GM18519 (cell line): ENCODE results near the gene MMS19.
"Not testable (repeated sequence)": the region's sequence is repeated elsewhere in the genome, so short reads cannot be mapped to it uniquely, and the experiment has no call there.

ENCODE experiments used
- ATAC-seq: cut with Tn5 transposase; IDR thresholded peaks from one replicate; pipeline ENCODE4 v1.9.1; 2021; ENCODE audit warnings: mild to moderate bottlenecking, moderate library complexity; ENCODE audit not compliant: unreplicated experiment, low FRiP score

The MMS19 gene

DNA sequence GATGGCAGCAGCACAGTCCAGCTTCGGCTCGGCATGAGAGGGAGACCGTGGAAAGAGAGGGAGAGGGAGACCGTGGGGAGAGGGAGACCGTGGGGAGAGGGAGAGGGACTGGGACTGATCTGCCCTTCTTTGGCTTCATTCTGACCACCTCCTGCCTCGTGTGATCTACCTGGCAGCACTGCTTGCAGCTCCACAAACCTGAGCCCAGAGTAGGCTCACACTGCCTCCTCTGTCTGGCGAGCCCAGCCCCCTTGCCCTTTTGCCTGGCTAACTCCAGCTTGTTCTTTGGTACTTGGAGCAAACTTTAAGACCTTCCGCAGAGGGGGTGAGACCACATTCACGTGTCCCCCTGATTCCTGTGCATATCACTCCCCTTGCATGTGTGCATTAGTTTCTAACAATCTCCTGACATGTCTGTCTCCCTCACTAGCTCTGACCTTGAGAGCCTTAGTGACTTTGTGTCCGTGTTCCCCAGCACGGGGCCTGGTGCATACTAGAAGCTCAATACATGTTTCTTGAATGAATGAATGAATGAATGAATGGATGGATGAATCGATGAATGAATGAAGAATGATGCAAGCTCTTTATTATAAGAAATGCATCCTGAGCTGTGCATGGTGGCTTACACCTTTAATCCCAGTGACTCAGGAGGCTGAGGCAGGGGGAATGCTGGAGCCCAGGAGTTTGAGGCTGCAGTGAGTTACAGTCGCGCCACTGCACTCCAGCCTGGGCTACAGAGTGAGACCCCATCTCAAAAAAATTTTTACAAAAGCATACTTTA, 31.7 kb upstream of the MMS19 start:
- ATAC-seq: no peak

DNA sequence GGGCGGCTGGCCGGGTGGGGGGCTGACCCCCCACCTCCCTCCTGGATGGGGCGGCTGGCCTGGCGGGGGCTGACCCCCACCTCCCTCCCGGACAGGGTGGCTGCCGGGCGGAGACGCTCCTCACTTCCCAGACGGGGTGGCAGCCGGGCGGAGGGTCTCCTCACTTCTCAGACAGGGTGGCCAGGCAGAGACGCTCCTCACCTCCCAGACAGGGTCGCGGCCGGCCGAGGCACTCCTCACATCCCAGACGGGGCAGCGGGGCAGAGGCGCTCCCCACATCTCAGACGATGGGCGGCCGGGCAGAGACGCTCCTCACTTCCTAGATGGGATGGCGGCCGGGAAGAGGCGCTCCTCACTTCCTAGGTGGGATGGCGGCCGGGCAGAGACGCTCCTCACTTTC, 30.7 kb upstream of the MMS19 start:
- ATAC-seq: not testable (repeated sequence)

DNA sequence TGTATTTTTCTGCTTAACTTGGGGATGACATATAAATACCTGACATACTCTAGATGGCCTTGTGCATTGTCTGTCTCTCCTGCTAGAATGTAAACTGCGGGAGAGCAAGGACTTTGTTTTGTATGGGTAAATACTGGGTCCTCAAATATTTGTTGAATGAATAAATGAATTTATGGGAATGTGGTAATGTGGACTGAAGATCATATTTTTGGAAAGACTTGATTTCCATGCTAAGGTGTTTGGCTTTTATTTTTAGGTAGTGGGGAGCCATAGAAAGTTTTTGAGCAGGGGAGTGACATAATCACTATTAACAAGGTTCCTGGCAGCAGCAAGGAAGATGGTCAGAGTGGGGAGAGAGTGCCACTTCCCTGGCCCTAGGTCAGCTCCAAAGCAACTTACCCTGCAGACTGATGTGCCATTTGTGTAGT, 27.5 kb upstream of the MMS19 start:
- ATAC-seq: no peak

DNA sequence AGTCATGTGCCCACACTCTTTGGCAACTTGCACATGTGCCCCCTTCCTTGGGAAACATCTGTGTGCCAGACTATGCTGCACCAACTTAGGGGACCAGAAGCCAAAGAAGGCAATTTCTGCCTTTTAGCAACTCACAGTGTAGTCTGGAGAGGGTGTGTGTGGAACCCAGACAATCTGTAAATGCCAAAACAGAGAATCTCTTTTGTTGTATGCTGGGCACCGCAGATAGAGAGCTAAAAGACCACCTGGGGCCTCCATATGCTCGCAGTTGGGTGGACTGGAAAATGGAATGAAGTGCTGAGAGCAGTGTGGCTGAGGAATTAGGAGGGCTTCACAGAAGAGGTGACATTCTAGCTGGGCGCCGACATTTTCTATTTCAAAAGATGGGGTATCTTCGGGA, 26.9 kb upstream of the MMS19 start:
- no peak for ATAC-seq

DNA sequence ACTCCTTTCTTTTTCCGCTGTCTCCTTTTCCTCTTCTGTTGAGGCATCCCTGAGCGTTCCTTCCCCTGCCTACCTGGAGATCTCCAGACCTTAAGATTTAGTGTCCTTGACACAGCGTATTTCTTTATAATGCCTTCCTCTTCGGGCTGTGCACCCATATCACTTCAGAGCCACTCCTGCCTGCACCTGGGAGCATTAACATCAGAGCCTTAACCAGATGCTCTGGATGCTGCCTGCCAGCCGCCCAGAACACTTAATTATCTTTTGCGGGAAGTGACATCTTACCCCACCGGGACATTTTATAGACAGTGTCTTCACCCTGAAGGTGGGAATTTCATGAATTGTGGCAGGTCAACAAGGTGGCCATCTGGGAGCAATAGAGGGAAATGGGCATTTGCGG, 24.7 kb upstream of the MMS19 start:
- no peak for ATAC-seq

DNA sequence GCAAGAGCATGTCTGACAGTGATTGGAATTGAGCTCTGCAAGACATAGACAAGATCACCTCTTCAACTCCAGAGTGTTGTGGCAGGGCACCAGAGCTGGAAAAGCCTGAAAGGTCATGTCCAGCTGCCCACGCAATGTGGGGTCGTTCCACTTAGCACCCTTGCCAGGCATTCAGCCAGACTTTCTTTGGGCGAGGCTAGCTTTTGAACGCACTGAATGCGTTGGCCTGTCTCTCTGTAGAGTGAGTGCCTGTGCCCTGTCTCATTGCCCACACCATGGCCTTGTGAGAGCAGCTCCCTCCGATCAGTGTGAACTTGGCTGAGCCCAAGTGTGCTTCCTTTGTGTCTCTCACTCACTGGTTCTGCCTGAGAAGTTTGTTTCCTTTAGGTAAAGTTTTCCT, 23.8 kb upstream of the MMS19 start:
- ATAC-seq: no peak

DNA sequence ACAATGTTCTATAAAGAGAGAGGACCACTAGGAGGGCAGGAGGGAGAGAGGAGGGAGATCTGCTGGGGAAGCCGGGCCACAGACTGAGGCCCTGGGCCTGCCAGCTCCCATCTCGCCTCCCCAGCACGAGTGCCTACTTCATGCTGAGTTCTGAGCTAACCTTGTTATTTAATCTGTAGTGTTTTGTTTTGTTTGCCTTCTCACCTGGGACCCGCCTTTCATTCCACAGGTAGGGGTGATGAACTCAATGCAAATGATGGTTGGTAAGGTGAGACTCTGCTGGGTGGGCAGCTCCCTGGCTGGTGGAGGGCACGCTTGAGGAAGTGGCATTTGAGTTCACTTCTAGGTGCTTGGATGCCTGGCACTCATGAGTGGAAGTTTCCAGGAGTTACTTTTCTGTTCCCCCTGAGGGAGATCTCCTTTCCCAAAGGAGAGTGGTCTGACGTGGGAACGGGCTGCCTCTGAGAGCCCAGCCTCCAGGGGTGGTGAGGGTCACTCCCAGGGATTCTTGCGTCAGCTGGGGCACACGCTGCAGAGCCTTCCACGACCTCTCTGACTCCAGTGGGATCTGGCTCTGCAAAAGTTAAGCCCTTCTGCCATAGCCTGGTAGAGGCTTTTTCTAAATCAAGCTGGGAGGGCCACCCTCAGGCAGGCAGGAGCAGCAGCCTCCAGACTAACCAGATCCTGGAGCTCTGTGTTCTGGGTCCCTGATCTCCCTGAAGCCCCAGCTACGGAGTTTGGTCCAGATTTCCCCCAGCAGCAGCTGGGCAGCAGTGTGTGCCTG, 22.9 kb upstream of the MMS19 start:
- ATAC-seq: no peak

DNA sequence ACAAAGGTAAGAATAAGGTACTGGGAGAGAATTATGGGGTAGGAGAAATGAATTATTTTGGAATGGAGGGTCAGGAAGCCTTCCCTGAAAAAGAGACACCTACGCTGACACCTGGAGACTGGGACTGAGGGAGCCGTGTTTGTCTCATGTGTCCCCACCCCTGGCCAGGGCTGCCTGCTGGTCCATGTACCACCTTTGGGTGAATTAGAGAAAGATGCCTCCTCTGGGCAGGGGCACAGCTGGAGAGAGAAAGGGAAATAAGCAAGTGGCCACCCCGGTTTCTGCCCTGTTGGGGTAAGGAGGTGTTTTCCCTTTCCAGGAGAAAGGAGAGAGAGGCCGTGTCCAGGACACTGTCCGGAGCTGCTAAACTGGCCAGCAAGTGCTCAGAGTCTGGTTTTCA, 22.3 kb upstream of the MMS19 start:
- no peak for ATAC-seq

DNA sequence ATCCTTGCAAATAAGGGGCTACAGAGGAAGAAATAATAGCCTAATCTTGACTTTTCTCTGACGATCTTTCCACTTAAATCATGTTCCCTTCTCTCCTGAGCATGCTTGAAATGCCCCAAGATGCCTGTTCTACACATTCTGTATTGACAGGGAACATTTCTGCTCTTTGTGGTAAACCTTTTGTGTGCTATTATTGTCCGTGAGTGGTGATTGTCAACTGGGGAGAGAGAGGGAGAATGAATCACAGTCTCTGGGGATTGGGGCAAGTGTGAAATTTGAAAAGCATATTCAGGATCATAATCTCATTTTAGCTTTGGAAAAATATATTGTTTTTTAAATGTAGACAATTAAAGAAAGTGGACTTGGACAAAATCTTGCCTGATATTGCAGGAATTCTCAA, 21.1 kb upstream of the MMS19 start:
- ATAC-seq: no peak

DNA sequence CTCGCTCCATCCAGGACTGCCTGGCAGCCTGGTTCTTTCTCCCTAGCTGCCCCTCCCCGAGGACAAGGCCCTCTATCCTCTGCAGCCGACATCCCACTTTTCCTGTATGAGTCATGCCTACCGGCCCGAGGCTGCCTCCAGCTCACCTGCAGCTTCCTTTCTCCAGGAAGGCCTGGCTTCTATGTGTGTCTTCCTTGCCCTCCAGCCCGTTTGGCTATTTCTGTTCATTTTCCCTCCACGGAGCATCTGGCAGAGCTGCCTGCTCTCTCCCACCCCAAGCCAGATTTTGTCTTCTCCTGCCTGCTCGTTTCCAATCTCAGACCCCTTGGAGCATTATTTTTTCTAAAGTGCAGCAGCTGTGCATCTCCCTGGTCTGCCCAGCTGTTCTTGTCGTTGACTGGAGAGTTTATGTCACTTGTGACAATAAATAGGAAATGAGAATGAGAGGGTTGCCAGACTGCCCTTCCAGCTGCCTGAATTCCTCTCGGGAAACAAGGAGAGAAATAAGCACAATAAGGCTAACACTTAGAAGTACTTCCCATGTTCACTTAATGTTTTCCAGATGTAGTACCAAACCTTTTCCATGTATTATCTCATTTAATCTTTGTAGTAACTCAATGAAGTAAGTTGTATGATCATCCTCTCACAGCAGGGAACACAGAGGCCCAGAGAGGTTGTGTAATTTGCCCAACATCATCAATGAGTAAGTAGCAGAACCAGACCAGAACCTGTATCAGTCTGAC, 20.2 kb upstream of the MMS19 start:
- no peak for ATAC-seq

DNA sequence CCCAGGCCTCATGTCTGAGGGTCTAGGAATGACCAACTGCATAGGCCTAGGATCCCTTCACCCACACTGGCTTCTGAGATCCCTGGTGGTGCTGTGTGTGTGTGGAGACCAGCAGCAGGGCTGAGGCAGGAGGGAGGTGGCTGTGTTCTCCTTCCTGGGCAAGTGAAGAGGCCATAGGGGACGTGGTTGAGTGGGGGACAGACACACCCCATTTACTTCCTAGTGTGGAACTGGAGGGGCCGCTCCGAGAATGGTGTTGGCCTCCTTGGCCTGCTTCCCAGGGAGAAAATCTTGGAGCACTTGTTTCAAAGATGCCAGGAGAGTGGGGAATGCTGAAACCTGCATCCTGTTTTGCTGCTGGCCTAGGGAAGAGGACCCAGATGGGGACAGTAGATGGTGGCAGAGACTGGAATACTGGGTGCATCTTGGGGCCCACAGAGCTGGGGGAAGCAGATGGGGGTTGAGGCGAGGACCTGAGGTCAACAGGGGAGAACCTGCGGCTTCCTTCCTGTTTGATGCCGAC, 19.6 kb upstream of the MMS19 start:
- no peak for ATAC-seq

DNA sequence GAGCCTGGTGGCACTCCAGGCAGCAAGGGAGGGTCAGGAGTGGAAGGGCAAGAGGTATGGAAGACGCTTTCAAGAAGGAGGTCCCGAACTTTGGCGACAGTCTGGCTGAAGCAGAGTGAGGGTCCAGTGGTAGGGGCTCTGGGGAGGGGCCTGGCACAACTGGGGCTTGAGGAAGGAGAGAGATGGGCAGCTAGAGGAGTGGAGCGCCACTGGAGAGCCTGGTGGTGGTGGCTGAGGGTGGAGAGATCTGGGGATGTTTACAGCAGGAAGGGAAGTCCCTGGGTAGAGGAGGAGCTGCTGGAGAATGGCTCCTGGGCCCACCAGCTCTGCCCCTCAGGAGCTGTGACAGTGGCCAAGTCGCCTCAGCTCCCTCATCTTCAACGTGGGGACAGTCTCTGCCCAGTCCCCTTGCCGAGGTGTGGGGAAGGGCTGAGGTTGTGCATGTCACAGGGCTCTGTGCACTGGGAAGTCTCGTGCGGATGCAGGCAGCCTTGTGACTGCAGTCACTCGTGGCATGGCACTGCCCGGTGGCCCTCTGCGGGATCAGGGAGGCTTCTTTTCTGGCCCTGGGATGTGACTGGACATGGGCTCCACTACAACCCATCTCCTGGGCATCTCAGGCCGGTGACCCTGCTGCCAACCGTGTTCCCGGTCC, 19.0 kb upstream of the MMS19 start:
- ATAC-seq: no peak

DNA sequence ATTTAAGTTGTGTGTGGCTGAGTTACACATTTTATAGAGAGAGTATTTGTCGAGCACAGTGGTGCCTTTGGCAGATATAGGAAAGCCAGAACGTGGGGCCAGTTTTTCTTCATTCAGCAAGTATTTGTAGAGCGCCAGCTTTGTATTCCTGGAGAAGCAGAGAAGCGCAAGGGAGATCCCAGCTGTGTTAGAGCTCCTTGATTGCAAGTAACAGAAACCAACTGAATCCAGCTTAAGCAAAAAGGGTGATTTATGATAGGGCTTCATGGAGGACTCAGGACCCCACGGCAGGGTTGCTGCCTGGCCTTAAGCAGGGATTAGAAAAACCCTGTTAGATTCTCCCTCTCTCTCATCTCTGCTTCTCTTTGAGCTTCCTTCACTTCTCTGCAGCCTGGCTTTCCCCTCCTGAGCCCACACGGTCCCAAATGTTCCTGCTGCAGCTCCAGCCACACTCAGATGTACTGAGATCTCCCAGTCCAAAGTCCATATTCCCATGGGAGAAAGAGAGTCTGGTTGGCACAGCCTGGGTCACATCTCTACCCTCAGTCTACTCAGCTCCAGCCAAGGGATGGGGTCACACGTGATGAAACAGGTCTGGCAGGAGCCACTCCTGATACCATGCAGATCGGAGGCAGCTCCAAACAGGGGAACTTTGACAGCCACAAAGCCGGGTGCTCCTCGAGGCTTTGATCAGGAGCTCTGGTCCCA, 17.2 kb upstream of the MMS19 start:
- no peak for ATAC-seq

DNA sequence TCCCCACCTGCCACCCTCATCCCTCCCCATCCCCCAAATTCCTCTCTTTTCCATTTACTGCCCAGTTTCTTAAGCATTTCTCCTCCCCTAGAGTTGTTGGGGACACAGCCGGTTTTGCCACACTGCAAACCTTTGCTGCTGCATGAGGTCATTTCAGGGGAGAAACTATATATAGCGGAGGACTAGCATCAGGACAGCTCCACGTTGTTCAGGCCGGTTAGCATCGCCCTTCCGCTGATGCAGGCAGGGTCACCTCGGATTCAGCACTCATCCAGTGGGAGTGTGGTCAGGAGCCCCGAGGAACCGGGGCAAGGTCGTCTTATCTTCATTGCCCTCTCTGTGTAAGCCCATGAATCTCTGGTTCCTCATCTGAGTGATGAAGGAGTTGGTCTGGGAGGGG, 16.1 kb upstream of the MMS19 start:
- ATAC-seq: no peak

DNA sequence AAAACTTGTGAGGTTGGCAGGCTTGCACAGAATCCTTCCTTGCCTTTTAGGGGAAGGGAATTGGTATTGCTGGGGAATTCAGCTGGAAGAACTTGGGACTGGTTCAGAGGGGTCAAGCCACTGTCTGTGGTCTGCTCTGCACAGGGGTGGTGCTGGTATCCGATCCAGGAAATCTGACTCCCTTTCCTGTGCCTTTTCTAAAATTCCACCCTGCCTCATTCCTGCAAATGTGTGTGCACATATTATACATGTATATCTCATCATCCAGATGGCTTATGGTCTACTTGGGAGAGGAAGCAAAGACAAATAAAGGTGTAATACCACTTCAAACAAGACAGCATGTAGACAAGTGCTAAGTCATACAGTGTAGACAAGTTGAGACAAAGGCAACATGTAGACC, 14.8 kb upstream of the MMS19 start:
- ATAC-seq: no peak

DNA sequence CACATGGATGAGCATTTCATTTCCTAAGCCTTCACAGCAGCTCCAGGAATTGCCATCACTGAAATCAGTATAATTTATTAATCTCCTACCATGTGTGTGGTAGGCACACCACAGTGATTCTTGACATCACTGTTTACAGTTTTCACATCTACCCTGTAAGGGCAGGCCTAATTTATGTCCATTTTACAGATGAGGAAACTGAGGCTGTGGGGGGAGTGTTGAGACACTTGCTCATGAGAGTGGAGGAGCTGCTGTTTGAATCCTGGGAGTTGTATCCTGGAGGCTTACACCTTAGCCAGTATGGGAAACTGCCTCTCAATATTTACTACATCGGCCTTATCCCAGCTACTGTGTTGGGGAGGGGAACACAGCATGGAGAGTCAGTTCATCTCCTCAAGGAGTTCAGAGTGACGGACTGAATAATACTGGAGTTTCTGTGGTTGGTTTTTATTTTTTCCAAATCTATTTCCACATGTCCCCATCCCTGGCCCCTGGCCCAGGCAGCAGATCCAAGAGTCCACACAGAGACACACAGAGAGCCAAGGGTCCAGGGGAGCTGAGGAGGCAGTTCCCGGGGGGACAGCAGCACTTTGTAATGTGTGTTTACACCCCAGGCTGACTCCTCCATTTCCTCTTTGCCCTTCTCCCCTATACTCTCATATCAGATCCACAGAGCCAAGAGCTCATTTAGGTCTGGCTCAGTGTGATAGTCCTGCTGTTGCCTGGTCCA, 13.7 kb upstream of the MMS19 start:
- no peak for ATAC-seq

DNA sequence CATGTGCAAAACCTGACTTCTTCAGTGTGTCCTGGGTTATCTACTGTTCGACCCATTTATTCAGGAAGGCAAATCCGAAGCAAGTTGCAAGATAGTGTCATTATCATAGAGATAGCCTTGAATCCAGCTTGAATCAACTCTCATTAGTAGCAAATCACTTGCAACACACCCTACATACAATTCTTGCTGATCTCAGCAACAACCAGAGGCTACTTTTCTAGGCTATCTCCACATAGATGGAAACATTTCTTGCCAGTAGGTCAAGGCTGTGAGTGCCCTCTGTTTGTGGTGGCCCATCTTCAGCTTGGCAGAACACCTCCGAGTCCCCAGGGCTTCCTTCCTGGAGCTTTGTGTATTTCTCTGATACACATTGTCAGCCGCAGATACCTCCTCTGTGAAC, 12.5 kb upstream of the MMS19 start:
- no peak for ATAC-seq

DNA sequence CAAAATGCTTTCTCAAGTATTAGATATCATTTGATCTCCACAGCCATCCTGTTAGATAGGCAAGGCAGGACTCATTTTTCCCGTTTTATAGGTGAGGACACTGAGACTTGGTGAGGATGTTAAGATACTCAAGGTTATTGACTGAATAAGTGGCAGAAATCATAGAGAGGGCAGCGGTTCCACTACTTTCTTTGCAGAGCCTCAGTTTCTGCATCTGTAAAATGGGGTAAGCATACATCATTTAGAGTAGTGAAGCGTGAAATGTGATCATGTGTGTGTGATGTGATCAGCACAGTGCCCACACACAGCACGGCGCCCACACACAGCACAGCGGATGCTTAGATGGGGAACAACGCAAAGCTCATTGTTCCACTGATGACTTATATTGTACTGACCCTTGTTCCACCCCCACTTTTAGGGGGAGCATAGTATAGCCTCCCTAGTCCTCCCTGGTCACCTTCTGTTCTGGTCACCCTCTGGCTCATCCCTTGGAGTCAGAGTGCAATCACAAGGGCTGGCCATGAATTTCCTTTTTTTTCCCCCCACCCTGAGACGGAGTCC, 11.0 kb upstream of the MMS19 start:
- ATAC-seq: no peak

DNA sequence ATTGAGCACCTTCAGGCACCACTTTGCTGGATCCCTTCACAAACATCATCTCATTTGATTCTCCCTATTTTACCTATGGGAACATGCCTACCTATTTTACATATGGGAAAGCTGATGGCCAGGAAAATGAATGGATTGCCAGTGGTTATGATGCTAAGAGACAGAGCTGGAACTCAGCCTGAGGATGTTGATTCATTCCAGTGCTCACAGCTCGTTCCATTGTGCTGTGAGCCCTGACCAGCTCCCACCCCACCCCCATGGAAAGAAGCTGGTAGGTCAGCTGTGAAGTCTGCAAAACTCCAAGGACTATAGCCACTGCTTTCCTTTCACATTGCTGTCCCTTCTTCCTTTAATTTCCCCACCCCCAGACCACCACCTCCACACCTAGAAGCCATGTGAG, 10.1 kb upstream of the MMS19 start:
- no peak for ATAC-seq
